GM20431 (cell line): ENCODE results near the gene ATF4.

Source experiments
- in situ Hi-C: fragments of 300-500 bp; cut with MseI, MboI; formaldehyde crosslinking; loops from one replicate; pipeline ENCODE4 v1.15.0; 2020; ENCODE audit warnings: low sequenced_read_pairs; ENCODE audit not compliant: unreplicated experiment

The ATF4 gene, protein sequence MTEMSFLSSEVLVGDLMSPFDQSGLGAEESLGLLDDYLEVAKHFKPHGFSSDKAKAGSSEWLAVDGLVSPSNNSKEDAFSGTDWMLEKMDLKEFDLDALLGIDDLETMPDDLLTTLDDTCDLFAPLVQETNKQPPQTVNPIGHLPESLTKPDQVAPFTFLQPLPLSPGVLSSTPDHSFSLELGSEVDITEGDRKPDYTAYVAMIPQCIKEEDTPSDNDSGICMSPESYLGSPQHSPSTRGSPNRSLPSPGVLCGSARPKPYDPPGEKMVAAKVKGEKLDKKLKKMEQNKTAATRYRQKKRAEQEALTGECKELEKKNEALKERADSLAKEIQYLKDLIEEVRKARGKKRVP

DNA sequence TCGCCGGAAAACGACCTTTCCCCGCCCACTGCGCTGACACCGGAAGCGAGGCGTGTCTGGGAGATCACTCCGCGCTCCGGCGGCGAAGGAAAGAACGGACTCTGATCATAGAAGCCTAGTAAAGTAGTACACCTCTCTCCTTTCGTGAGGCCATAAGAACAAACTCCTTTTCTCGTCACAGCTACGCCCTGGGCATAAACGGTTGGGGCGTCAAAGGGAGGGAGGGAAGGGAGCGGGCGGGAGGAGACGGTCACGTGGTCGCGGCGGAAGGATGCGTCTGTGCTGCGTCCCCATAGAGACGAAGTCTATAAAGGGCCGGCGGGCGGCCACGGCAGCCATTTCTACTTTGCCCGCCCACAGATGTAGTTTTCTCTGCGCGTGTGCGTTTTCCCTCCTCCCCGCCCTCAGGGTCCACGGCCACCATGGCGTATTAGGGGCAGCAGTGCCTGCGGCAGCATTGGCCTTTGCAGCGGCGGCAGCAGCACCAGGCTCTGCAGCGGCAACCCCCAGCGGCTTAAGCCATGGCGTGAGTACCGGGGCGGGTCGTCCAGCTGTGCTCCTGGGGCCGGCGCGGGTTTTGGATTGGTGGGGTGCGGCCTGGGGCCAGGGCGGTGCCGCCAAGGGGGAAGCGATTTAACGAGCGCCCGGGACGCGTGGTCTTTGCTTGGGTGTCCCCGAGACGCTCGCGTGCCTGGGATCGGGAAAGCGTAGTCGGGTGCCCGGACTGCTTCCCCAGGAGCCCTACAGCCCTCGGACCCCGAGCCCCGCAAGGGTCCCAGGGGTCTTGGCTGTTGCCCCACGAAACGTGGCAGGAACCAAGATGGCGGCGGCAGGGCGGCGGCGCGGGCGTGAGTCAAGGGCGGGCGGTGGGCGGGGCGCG lies at the start of gene ATF4:
Gene ATF4, plus strand, starts transcription at position 337 of the 880 bp plus-strand sequence. CDS start 884 bp downstream, outside the sequence.
- in situ Hi-C loops, result loop anchor here (25.0 kb wide), 2 partner anchors 183 to 358 kb away; partner anchors contain the start of genes CBX7 and SYNGR1

DNA sequence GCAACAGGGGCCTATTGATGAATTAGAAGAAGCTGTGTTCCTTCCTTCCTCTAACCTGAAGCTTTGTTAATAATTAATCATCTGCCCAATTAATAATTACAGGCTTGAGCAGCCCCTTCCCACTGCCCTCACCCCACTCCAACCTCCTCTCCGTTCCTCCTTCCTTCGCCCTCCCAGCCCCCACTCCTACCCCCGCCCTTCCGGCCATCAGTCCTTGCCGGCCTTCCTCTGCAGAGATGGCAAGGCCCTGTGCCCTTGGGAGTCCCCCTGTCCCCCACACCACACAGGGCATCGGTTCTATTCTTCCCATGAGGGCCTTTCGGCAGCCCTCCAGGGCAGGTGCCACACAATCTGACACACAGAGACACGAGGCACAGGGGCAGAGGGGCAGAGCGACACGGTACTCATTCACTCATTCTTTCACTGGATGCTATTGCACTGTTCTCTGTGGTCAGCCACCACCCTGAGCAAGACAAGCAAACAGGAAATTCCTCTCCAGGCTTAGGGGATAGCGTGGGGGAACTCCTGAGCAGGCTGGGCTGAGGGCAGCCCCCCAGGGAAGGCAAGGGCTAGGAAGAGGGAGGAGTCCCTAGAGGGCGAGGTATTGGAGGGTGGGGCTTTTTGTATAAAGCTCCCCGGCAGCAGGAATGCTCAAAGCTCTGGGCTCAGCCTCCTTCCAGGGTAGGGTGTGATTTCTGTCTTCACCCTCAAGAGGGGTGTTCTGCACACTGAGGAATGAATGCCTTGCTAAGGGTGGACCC lies 48.8 kb upstream of the ATF4 start:
- in situ Hi-C loops, result no loop called here

DNA sequence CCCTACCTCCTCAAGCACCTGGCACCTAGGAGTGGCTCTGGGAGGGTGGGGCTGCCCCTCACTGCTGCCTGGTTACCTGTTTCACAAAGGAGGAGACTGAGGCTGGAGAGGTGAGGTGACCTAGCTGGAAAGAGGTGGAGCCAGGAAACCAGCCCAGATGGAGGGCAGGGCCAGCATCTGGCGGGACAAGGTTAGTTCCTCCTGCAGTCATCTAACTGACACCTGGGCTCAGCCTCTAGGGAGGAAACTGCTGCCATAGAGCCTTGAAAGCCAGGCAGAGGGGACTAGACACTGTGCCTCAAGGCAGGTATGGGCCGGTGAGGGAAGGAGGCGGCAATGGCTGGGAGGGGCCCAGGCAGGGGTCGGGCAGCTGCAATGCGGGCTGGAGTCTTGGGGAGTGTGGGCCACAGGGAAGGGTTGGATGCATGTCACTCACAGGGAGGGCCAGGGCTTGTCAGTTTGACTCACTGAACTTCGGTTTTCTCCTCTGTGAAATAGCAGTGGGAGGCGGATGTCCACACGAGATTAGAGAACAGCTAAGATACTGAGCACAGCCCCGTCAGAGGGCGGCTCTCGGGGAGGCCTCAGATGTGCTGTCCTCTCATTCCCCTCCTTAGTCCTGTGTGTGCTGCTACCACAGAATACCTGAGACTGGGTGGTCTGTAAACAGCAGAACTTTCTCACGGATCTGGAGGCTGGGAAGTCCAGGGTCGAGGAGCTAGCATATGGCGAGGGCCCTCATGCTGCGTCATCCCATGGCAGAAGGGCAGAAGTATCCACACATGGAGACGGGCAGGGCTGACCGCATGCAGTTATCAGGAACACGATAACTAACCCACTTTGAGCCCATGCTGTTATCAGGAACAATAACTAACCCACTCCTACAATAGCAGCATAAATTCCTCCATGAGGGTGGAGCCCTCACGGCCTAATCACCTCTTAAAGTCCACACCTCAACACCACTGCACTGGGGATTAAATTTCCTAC lies 47.5 kb upstream of the ATF4 start:
- in situ Hi-C loops, result no loop called here

DNA sequence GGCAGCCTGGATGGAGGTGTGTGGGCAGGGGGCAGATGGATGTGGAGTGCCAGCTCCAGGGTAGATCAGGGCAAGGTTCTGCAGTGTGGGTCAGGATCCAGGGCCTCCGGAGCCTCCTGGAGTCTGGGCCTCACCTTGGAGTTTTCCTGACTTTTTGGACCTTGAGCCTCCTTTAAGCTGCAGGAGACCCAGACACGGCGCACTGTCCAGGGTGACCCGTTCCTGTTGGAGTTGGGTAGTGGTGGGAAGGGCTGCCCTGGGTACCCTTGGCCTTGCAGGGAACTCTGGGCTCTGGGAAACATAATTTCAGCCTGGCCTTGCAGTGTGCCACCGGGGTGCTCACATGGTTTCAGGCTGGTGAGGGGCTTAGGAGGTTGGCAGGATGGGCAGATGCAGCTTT lies 46.5 kb upstream of the ATF4 start:
- in situ Hi-C loops, result no loop called here

DNA sequence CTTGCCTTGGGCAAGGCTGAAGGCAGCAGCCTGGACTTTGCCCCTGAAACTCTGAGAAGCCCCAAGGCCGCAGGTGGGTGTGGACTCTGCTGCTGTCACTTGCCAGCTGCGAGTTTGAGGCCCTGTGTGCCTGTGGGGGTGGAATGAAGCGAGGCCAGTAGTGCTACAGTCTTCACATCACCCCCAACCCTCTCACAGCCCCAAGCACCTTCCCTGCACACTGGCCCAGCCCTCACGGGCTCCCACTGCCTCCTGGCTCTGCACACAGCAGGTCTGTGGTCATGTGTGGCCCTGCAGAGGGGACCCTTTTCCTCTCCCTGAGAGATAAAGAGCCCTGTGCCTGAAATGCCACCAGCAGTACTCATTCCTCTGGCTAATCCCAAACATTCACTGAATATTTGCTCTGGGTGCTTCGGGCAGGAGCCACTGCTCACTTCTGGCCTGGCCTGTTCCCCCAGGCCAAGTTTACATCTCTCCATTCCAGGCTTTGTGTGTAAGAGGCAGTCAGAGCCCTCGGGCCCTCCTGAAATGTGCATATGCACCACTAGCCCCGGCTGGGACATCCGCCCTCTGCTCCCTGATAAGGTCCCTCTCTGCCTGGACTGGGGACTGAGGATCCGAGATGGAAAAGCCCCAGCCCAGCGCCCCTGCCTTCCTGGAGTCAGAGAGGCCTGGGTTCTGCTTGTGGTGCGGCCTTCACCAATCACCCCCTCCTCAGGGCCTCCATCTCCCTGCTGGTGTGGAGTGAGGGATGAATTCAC lies 45.8 kb upstream of the ATF4 start:
- in situ Hi-C loops, result no loop called here

DNA sequence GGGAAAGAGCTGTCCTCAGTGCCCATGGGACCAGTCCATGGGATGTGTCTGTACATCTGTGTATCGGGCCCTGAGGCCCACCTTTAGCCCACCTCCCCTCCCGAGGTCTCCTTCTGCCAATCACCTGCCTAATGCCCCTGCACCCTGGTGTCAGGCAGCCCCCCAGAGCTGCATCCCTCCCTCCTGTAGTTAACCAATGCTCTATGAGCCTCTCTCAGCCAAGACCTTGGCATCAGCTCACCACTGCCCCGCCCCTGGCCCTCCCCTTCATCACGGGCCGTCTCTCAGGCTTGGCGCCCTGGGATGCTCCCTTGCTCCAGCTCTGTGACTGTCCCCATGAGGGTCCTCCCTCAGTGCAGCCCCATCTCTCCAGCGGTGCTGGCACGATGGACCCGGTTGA lies 45.0 kb upstream of the ATF4 start:
- in situ Hi-C loops, result no loop called here

DNA sequence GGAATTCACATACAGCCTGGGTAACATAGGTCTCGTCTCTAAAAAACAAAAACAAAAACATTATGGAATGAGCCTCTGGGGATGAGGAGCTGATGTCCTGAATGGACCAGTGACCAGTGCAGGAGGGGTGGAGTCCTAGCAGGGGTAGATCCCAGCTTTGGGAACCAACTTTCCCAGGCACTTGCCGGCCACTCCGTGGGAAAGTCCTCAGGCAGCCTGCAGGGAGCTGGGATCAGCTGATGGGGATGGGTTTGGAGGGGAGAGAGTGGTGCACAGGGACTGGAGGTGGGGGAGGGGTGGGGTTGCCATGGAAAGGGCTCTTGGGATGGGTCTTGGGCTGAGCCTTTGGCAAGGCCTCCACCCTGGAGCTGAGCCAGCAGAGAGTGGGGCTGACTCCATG lies 44.5 kb upstream of the ATF4 start:
- in situ Hi-C loops, result no loop called here

DNA sequence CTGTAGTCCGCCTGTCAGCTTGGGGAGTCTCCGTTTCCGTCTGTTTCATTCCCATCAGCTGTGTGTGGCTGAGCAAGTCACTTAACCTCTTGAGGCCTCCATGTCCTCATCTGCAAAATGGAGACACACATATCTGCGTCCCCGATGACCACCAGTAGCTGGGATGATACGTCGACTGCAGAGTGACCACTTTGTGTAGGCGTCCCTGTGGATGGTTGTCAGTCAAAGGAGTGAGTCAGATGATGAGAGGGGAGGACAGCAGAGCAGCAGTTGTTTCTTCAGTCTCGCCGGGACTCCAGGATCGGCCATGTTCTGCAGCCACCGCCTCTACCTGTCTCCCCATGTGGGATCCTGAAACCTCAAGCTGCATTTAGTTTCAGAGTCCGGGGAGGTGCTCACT lies 43.7 kb upstream of the ATF4 start:
- in situ Hi-C loops, result no loop called here

DNA sequence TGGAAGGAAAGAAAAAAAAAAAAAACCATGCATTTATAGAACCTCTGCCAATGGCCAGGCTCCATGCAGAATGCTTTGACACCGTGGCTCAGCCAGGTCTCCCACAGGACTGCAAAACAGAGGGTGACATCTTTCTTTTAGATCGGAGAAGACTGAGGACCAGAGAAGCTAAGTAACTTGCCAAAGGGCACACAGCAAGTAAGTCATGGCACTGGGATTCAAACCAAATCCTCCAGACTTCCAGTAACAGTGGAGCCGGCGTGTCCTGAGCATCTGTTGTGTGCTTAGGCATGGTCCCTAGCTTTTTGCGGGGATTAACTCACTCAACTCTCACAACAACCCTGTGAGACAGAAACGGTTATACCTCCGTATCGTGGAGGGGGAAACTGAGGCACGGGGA lies 42.8 kb upstream of the ATF4 start:
- in situ Hi-C loops, result no loop called here

DNA sequence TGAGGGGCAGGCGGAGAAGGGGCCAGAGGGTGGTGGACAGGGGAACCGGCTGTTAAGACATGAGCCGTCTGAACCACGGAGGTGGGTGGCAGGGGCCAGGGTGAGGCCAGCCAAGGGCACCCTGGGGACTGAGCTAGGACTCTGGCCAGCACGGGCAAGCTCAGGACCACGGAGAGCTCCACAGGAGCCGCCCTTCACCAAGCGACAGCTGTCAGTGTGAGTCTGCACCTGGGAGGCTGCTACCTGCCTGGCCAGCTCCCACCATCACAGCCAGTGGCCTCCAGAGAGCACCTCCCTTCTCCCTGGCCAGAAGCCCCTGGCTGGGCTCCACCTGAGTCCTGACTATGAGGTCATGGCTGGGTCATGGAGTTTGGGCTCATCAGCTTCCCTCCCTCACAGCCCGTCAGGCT lies 41.9 kb upstream of the ATF4 start:
- in situ Hi-C loops, result no loop called here

DNA sequence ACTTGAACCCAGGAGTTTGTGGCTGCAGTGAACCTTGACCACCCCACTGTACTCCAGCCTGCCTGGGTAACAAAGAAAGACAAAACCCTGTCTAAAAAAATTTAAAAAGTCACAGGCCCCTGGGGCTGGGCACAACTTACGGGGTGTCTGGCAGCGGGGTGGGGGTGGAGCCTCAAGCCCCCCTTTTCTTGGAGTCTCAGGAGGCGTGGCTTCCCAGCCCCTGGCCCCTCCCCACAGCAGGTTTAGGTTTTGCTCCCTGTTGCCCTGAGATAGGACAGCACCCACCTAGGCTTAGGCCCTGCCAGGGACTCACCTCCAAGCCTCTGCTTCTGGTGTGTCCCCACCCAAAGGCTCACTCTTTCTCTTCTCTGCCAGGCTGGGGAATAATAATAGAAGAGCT lies 41.1 kb upstream of the ATF4 start:
- in situ Hi-C loops, result no loop called here

DNA sequence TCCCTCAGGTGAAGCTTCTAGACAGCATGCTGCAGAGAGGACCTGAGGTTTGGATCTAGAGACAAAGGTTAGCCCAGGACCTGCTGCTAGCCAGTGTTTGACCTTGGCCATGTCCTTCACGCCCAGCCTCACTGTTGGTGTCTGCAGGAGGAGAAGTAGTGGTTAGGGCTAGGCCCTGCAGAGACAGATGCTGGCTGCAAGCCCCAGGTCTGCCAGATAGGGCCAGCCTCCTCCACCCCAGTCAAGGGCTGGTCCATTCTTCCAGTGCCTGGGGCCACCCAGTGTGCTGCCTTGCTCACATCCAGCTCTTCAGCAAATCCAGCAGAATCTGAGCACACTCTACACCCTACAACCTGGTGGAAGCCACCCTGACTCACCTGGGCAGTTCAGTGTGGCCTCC lies 39.8 kb upstream of the ATF4 start:
- in situ Hi-C loops, result no loop called here

DNA sequence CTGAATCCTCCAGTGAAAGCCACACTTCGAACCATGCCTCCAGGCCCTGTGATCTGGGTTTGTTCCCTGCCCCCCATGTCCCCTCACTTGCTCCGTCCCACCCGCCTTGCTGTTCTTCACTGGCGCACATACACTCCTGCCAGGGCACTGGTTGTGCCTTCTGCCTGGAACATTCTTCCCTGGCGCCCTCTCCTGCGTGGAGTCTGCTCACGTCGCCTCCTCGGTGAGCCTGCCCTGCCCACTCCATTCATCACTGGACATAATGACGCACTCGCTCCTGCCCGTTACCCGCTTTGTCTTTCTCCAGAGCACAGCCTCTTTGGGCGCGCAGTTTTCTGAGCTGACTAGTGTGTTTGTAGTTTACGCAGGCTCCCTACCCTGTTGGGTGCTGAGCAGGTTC lies 39.3 kb upstream of the ATF4 start:
- in situ Hi-C loops, result no loop called here

DNA sequence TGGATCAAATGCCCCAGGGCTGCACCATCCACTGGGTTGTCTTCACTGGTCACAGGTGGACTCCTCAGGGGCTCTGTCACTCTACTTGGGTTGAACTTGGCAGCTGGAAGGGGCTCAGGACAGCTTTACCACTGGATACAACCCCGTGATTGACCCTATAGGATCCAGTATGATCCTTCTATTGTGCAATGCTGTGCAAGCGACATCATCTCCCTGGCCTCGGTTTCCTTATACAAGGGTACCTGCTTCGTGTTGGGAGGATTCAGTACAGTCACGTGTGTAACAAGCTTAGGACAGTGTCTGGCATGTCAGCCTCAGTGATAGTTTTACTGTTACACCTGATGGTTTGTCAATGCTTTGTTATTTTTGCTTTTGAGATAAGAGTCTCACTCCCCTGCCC lies 38.8 kb upstream of the ATF4 start:
- in situ Hi-C loops, result no loop called here

DNA sequence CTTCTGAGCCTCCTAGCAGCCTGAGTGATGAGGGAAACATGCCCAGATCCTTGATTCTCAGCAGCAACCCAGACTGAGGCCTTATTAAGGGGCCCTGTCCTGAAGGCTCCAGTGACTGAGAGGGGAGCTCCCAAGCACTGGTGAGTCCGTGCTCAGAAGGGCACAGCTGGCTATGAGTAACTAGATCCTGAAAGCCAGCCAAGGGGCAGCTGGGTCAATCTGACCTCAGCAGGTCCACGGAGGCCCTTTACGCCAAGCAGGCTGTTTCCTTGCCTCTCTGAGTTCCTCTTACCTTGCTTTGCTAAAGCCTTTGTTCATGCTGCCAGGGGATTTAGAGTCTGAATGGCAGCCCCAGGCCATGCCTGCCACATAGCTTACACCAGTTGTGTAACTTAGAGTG lies 37.6 kb upstream of the ATF4 start:
- in situ Hi-C loops, result no loop called here

DNA sequence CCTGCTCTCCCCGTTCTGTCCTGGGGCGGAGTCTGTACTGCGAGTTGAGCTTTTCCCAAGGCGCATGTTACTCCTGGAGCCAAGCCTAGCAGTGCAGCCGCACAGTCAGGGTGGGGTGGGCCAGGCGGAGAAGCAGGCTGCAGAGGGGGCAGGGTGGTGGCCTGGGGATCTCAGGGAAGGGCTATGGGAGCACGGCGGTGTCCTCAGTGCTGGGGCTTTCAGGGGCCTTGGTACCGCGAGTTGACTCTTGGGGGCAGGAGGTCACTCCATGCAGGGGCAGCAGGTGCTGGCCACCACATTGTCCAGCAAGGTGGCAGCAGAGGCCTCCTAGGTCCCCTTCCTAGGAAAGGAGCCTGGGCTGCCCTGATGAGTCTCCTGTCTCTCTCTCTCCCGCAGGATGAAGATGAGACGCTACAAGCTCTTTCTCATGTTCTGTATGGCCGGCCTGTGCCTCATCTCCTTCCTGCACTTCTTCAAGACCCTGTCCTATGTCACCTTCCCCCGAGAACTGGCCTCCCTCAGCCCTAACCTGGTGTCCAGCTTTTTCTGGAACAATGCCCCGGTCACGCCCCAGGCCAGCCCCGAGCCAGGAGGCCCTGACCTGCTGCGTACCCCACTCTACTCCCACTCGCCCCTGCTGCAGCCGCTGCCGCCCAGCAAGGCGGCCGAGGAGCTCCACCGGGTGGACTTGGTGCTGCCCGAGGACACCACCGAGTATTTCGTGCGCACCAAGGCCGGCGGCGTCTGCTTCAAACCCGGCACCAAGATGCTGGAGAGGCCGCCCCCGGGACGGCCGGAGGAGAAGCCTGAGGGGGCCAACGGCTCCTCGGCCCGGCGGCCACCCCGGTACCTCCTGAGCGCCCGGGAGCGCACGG lies 33.2 kb upstream of the ATF4 start:
- in situ Hi-C loops, result no loop called here

DNA sequence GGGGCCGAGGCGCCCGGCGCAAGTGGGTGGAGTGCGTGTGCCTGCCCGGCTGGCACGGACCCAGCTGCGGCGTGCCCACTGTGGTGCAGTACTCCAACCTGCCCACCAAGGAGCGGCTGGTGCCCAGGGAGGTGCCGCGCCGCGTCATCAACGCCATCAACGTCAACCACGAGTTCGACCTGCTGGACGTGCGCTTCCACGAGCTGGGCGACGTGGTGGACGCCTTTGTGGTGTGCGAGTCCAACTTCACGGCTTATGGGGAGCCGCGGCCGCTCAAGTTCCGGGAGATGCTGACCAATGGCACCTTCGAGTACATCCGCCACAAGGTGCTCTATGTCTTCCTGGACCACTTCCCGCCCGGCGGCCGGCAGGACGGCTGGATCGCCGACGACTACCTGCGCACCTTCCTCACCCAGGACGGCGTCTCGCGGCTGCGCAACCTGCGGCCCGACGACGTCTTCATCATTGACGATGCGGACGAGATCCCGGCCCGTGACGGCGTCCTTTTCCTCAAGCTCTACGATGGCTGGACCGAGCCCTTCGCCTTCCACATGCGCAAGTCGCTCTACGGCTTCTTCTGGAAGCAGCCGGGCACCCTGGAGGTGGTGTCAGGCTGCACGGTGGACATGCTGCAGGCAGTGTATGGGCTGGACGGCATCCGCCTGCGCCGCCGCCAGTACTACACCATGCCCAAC lies 32.4 kb upstream of the ATF4 start:
- in situ Hi-C loops, result no loop called here
